SU-DHL-6 (cell line): ENCODE data around the gene CRTC2.

Experiments used
- CTCF ChIP-seq: fragments of 200-600 bp; sonication (generic); IDR thresholded peaks from one replicate; pipeline ENCODE4 v1.5.1; 2017; ENCODE audit warnings: antibody characterized with exemption, mild to moderate bottlenecking, low read length, moderate library complexity; ENCODE audit not compliant: insufficient read depth, poor library complexity, severe bottlenecking
- EZH2phosphoT487 ChIP-seq: fragments of 200-600 bp; sonication (generic), shearing (Covaris generic); conservative IDR thresholded peaks from 2 replicates; pipeline ENCODE4 v1.6.1; 2018; ENCODE audit warnings: mild to moderate bottlenecking, antibody characterized with exemption, low read length, moderate library complexity, mixed read lengths

DNA sequence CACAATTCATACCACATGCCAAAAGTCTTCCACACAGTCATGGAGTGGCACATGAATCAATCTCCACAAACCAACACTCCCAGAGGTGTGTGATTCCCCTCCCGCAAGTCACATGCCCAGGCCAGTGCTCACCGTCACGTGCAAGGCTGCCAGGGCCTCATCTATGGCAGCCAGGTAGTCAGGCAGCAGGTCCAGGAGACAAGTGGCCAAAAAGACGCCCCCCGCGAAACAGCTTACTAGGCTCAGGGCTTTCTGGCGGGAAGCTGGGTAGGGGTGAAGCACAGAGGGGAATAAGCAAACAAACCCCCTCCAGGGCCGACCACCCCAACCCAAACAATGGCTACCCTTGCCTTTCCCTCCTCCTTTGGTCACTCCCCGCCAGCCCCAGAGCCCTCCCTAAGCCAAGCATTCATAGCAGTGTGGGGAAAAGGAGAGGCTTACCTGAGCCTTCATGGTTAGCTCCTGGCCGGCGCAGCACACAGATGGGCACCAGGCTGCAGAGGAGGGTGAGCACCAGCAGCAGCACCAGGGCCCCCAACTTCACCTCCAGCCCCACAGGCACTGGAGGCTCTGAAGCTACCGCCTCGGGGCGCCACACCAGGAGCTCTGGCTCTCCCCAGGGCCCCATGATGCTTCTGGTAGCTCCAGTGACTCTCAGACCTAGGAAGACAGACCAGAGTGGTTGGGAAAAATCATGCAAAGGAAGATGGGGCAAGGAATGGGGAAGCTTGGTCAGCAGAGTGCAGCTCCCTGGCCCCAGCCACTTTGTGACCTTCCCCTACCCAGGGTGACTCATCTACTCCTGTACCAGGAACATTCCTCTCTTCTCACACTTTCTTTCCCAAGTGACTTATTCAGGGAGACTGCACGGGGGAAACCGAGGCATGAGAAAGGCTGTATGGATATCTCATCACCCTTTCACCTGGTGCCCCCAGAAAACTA lies 3.9 kb upstream of the CRTC2 start:
- TF ChIP-seq CTCF (no peak), EZH2phosphoT487 (no peak)
